LoVo (cell line): ENCODE measurements around the gene TCTN1.

Source experiments
- DNase-seq: peaks from one replicate; pipeline ENCODE4 v3.0.0-alpha.2; 2016; ENCODE audit warnings: low spot score

Gene TCTN1

DNA sequence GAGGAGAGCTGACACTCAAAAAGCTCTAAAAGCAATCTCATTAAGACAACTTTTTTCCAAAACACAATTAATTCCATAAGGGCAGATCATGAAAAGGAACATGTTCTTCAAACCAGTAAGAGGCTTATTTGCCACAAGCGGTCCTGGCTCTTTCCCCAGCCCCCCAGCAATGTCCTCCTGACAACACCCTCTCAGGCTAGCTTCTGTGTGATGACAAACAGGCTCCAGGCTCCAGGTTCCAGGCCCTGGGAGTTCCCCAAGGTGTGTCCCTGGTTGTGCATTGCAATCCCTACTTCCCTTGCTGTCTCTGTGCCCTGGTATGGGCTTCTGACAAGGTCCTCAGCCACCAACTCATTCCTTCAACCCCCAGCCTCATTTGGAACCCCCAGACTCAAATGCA, 66.1 kb downstream of the TCTN1 start:
- no peak for DNase-seq

DNA sequence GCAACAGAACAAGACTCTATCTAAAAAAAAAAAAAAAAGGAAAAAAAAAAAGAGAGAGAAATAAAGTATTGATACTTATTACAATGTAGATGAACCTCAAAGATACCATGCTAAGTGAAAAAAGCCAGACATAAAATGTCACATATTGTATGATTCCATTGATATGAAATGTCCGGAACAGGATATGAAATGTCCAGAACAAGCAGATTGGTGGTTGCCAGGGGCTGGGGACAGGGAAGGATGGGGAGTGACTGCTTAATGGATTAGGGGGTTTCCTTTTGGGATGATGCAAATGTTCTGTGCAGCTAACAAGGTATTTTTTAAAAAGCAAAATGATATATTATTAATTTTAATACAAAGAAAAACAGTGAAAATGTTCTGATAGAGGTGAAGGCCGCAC, 70.0 kb downstream of the TCTN1 start:
- no peak for DNase-seq

DNA sequence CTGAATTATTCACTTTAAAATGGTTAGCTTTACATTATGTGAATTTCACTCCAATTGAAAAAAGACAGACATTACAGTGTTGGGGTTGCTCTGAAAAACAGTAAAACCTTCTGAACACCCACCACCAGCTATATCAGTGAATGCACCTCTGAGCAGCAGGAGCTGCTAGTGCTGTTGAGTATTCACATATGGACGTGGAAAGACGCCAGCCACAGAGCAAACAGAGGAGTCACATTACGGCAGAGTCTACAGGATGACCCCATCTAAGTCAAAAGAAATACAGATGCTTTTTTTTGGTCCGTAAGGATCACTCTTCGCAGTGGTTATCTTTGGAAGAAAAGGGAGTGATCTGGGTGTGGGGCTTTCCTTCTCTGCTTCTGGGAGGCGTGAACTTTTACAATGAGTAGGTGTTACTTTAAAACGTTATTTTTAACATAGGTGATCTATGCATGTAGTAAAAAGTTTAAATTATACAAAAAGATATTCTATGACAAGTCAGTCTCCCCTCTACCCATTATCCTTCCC, 70.4 kb downstream of the TCTN1 start:
- no peak for DNase-seq

DNA sequence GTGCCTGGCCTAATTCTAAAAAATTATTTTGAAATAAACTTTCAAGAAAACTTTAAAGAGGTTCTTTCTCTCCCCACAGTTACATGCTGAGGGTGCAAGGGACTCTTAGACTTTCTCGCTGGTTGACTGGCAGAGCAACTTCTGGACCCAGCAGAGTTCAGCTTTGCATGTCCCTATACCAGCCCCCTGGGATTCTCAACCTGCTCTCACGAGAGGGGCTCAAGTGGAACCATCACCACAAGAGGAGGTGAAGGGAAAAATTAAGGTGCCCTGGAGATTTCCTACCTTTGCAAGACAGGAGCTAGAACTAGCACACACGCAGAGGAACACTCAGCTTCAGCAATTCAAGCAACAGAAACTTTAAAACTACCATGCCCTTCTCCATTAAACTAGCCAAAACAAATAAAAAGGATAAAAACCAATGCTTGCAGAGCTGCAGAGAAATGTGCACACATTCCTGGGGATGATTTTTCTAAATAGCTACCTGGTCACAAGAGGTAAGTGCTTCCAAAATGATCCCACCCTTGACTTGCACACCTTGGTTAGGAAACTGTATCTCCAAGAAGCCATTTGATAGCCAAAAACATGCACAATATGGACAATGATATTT, 72.5 kb downstream of the TCTN1 start:
- DNase-seq: no peak

DNA sequence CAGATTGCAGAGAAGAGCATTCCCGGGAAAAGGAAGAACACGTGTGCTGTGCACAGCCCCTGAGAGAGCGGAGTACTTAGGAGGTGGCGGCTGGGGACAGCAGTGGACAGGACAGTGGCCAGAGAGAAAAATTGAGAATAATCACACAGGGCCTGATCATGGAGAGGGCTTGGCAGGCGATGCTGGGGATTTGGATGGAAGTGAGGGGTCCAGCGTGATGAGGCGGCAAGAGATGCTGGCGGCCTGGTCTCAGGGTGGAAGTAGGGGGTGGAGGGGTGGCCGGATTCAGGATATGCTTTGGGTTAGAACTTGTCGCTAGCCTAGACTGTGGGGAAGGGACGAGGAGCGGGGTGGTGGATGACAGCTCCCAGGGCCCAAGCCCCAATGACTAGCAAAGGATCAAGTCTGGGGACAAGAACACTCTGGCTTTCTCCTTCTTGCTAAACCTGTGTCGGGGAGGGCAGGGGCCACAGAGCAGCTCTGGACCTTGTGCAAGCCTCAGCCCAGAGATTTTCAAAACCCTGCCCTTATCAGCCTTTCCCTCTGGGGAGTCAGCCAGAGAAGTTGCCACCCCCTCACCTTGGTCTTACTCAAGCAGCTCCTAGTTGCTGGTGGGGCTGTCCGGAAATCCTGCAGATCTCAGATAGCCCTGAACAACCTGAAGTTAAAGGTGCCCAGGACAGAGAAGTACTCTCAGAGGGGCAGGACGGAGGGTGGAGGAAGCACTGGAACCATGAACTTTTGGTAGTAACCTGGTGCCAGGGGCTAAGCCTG, 73.7 kb downstream of the TCTN1 start:
- DNase-seq: no peak

DNA sequence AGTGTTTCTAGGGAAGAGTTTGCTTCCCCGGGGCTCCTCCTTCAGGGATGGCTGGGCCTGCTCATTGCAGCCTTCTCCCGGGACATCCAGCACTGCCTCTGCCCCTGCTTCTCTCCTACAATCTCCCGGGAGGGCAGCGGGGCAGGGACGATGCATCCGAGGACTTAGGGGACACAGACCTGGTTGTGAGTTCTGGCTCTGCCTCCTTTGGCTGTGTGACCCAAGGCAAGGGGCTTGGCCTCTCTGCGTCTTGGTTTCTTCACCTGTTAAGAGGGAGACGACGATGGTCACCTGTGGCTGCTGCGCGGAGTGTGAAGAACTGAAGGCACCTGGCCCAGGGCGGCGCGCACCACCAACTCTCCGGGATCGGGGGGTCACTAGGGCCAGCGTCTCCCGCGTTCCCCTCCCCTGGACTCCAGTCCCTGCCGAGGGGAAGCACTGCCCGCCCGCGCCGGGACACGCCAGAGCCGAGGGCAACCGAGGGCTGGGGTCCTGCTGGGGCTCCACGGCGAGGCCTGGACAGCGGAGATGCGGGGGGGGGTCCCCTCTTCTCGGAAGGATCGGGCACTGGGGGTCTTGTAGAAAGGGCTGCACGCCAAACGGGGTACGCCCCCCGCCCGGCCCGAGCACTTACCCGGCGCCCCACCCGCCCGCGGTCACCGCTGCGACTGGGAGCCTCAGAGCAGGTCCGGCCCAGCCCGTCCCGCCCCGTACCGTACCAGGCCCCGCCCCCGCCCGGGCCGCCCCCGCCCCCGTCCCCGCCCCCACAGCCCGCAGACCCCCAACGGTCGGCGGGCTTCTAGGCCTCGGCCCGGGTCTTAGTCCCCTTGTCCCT, 74.7 kb downstream of the TCTN1 start, which contains the start of gene HVCN1:
HVCN1 (minus strand) TSS at position 670 of the 835 bp plus-strand sequence. CDS start 5,870 bp downstream, outside the sequence.
- no peak for DNase-seq

DNA sequence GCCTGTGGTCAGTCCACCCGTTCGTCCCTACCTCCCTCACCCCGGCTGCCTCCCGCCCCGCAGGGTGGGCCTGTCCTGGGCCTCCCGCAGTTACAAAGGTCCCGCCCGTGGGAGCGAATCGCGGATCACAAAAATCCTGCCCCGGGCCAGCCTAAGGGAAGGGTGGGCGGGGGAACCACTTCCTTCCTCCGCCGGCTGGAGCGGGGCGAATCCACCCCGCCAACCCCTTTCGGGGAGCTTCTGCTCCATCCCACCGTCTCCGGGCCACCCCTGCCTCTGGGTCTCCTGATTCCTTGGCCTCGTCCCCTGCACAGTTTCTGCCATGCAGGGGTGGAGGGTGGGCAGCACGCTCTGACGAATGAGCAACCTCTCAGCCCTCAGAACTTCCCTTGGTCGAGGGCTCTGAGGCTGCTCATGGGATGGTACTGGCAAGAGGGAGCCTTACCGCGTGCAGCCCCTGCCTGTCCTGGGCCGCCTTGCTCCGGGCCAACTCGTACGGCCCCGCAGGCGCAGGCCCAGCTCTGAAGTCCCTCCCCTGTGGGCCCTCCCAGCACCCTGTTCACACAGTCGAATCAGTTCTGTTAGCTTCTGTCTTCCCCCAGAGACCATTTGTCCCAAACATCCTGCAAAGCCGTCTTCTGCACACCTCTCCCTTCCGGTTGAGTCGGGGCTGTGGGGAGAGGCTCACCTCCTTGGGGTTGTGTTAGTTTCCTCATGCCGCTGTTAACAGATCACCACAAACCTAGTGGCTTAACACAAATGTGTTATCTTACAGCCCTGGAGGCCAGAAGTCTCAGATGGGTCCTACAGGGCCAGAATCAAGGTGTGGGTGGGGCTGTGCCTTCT, 75.6 kb downstream of the TCTN1 start:
- DNase-seq: no peak

DNA sequence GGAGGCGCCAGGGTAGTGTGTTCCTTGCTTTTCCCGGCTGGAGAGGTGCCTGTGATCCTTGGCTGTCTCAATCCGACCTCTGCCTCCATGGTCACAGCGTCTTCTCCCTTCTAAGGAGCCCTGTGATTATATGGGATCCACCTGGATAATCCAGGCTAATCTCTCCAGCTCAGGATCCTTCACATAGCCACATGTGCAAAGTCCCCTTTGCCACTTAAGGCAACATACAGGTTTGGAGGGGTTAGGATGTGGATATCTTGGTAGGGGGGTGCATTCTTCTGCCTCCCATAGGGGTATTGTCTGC, 76.2 kb downstream of the TCTN1 start:
- no peak for DNase-seq

DNA sequence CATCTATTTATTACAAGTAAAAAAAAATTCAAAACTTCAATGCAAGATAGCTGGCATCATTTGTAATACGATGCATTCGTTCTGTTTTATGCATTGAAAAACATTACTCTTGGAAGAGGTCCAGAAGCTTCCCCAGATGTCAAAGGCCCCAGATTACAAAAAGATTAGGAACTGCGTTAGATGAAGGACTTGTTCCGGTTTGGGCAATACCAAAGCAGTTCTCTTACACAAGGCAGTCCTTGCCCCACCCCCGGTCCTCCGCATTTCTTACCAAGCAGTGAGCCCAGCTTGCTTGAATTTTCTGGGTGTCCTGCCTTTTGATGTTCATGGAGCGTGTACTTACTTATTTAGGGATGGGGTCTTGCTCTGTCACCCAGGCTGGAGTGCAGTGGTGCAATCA, 79.8 kb downstream of the TCTN1 start:
- DNase-seq: no peak

DNA sequence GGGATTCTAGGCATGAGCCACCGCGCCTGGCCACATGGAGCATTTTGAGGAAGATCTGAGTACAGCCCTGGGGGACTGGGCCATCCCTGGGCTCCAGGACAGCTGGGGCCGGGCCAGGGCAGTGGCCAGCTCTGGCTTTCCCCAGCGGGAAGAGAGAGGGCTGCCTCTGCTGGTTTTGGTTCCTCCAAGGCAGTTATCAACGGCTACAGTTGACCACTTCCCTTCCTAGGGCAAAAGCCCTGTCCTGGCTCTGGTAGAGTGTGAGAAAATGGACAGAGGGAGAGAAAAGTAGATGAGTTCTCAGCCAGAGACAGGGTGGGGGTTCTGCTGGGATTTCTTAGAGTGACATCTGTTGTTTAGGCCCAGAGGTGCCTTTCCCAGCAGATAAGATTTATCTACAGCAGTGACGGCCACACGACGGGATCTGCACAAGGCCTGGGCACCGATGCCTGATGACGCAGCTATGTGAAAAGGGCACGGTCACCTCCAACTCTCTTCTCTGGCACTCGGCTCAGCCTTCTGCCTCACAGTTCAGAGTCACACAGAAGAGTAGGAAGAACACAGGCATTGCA, 80.5 kb downstream of the TCTN1 start:
- DNase-seq: no peak

DNA sequence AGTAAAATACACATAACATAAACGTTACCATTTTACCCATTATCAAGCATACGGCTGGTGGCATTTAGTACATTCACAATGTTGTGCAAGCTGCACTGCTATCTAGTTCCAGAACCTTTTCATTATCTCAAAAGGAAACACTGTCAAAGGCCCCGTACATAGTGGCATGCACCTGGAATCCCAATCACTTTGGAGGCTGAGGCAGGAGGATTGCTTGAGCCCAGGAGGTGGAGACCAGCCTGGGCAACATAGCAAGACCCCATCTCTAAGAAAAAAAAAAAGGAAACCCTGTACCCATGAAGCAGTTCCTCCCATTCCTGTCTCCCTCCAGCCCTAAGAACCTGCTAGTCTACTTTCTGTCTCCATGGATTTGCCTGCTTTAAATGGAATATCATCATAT, 82.4 kb downstream of the TCTN1 start:
- DNase-seq: no peak

DNA sequence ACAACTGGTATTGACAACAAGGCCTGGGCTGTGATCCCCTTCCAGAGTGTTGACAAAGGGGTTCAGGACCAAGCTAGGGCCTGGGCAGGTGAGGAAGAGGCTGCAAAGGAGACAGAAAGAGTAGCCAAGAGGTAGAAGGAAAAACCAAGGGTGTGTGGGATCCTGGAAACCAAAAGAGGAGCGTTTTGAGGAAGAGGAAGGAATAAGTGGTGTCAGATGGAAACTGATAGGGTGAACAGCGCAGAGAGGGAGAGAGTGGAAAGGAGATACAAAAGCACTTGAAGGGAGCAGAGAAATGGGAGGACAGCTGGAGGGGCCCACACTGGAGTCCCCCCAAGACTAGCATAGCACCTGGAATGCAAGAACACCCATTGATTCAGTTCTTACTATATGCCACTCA, 83.3 kb downstream of the TCTN1 start:
- DNase-seq: no peak

DNA sequence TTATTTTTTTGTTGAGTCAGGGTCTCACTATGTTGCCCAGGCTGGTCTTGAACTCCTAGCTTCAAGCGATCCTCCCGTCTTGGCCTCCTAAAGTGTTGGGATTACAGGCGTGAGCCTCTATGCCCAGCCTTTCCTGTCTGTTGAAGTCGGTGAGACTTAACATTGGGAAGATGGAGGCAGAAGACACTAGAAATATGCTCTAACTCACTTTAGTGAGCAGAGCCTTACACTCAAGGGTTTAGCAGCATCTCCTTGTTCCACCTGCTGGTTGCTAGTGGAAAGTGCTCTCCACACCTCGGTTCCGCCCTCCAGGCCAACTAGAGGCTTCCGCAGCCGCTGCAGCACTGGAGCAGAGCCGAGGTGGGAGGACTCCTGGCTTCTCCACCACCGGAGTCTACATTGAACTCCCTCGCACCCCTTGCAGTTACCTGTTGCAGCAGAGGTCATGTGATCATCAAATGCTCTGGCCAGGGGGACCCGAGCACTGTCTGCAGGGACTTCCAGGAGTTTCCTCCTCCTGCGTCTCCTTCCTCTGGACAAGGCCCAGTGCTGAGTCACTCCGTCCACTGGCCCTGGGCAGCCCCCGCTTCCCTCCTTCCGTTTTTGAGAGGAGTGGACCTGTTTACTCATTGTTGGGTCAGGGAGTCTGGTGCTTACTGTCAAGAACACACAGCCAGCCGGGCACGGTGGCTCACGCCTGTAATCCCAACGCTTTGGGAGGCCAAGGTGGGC, 84.4 kb downstream of the TCTN1 start:
- DNase-seq: peak; percentile 61
